Fibroblast of lung (primary cell): Measurements from ENCODE around the gene FAM13A. TPM values are rescaled to one million over a fixed set of nuclear protein-coding genes. Genes with fewer than 3 reads are reported as not detected.

ENCODE experiments used
- DNase-seq, 2 donors: peaks; one replicate each; pipeline versions ENCODE4 v3.0.0 to v3.0.0-alpha.2; 2010; ENCODE audit warnings: low read depth in 2 of 2
- H2AFZ ChIP-seq: 2 replicates; pipeline ENCODE4 v1.5.1; 2012; ENCODE audit warnings: low read length, control low read depth, inconsistent platforms
- H3K27ac ChIP-seq: 2 replicates; pipeline ENCODE4 v1.5.1; 2011; ENCODE audit warnings: low read length, control low read depth; ENCODE audit not compliant: insufficient read depth
- H3K27me3 ChIP-seq: 2 replicates; pipeline ENCODE4 v1.5.1; 2011; ENCODE audit warnings: mild to moderate bottlenecking, low read length; ENCODE audit not compliant: control insufficient read depth, insufficient read depth
- H3K36me3 ChIP-seq: 2 replicates; pipeline ENCODE4 v1.5.1; 2011; ENCODE audit warnings: low read length; ENCODE audit not compliant: control insufficient read depth, insufficient read depth
- H3K4me1 ChIP-seq: 2 replicates; pipeline ENCODE4 v1.5.1; 2011; ENCODE audit warnings: low read length; ENCODE audit not compliant: control insufficient read depth, insufficient read depth; ENCODE audit errors: extremely low read depth
- H3K4me2 ChIP-seq: 2 replicates; pipeline ENCODE4 v1.5.1; 2011; ENCODE audit warnings: low read length, control low read depth; ENCODE audit not compliant: insufficient read depth; ENCODE audit errors: extremely low read depth
- H3K4me3 ChIP-seq, 4 experiments: fragments of 200-600 bp in 1 of 4; sonication (generic) in 1 of 4; replicated peaks in 1 of 4; 2 replicates each; pipeline ENCODE4 v1.5.1; 2011 to 2016; ENCODE audit warnings: low read length in 4 of 4, low read depth in 3 of 4, mild to moderate bottlenecking in 3 of 4, control low read depth in 2 of 4, inconsistent platforms in 1 of 4, mixed read lengths in 1 of 4; ENCODE audit not compliant: insufficient read depth in 1 of 4; ENCODE audit errors: control extremely low read depth in 1 of 4
- H3K79me2 ChIP-seq: 2 replicates; pipeline ENCODE4 v1.5.1; 2012; ENCODE audit warnings: mild to moderate bottlenecking, low read length, inconsistent platforms; ENCODE audit not compliant: control insufficient read depth, insufficient read depth
- H3K9ac ChIP-seq: 2 replicates; pipeline ENCODE4 v1.5.1; 2011; ENCODE audit warnings: mild to moderate bottlenecking, low read length, control low read depth; ENCODE audit not compliant: insufficient read depth
- H3K9me3 ChIP-seq: 2 replicates; pipeline ENCODE4 v1.5.1; 2012; ENCODE audit warnings: low read depth, low read length; ENCODE audit not compliant: control insufficient read depth, insufficient read depth
- H4K20me1 ChIP-seq: 2 replicates; pipeline ENCODE4 v1.5.1; 2011; ENCODE audit warnings: low read length; ENCODE audit not compliant: control insufficient read depth, insufficient read depth; ENCODE audit errors: extremely low read depth
- CTCF ChIP-seq, 2 donors: IDR thresholded peaks in 1 of 2; conservative IDR thresholded peaks in 1 of 2; 1 replicate in 1 of 2; 2 replicates in 1 of 2; pipeline ENCODE4 v1.5.1; 2011 to 2012; ENCODE audit warnings: low read length in 2 of 2, control low read depth in 1 of 2, inconsistent platforms in 1 of 2, low read depth in 1 of 2, mild to moderate bottlenecking in 1 of 2
- EZH2 ChIP-seq: IDR thresholded peaks from 2 replicates; pipeline ENCODE4 v1.5.1; 2012; ENCODE audit warnings: low read length, control low read depth, mild to moderate bottlenecking; ENCODE audit errors: missing control alignments
- polyA plus RNA-seq, 2 donors: library from polyadenylated mRNA; depleted of rRNA in 1 of 2; stranded (reverse) in 1 of 2; unstranded in 1 of 2; fragments of >200 nt; gene quantifications; 2 replicates each; pipeline ENCODE4 v1.2.1, GENCODE V29; 2011 to 2012; ENCODE audit warnings: missing spikeins in 1 of 2
- total RNA-seq: library from RNA; depleted of rRNA; stranded (reverse); fragments of >200 nt; gene quantifications from 2 replicates; pipeline ENCODE4 v1.2.1, GENCODE V29; 2014

FAM13A gene
- total and polyA plus RNA-seq, 2 donors (not counting 1 experiment from before 2014, with no cell fraction given) = 14.3 to 23.9 TPM

DNA sequence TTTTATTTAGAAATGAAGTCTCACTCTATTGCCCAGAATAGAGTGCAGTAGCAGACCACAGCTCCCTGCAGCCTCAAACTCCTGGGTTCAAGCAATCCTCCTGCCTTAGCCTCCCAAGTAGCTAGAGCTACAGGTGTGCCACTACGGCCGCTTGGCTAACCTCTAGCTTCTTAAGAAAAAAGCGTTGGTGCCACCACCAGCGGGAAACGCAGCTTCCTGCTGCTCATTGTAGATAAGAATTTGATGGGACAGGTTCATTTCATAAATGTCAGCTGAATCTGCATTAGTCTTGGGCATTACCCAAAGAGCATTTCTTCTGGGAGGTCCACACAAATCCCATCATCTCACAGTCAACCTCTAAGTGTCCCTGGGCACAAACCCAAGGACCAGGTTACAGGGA lies 326.2 kb downstream of the FAM13A start:
- Histone ChIP-seq H3K4me1 (peaks cover 7% of the 10 kb centered on the region), H2AFZ (no peak overlapping the region), H3K36me3 (peaks cover 8% of the 10 kb centered on the region), H3K9me3 (no peaks in the 10 kb centered on the region), H3K4me2 (no peak overlapping the region), H3K79me2 (no peaks in the 10 kb centered on the region), H3K4me3 (no peak overlapping the region), H3K27ac (no peak overlapping the region), H4K20me1 (no peaks in the 10 kb centered on the region), H3K9ac (no peak overlapping the region), H3K27me3 (no peaks in the 10 kb centered on the region)
- TF ChIP-seq CTCF (conservative IDR thresholded peaks at IDR 0.05 in 1 of 2, IDR thresholded peaks at IDR 0.05 in 1 of 2; ENCODE audit: low read depth in 1 of 2, low read length in 2 of 2) = no peak
- no peak for DNase-seq

DNA sequence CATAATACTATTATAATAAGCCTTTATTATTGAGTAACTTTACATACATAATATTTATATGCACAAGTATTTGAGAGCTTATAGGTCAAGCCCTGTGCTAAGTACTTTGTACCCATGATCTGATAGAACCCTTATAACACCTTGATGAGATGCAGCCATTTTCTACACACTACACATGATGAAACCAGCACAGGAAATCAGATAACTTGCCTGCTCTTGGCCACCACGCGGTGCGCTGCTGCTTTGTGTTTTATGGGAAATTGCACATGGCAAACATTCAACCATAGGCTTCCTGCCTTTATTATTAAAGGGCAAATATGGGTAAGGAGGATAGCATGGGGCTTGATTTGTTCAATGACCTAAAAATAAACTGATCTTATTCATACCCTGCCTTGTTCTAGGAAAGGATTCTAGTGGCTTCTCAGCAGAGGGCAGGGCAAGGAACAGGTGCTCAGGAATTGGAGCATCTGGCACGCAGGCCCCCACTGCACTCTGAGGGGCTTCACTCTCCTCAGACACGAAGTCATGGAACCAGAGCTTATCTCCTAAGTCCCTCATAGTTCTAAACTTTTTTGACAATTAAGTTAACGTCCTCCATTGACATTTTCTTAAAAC lies 327.7 kb downstream of the FAM13A start:
- Histone ChIP-seq H3K4me2 (no peak overlapping the region), H4K20me1 (no peaks in the 10 kb centered on the region), H3K4me1 (peaks cover 7% of the 10 kb centered on the region), H2AFZ (no peak overlapping the region), H3K79me2 (no peaks in the 10 kb centered on the region), H3K27ac (no peak overlapping the region), H3K4me3 (no peak overlapping the region), H3K27me3 (no peaks in the 10 kb centered on the region), H3K9me3 (no peaks in the 10 kb centered on the region), H3K36me3 (peaks cover 8% of the 10 kb centered on the region), H3K9ac (no peak overlapping the region)
- no peak for TF ChIP-seq EZH2
- no peak for TF ChIP-seq CTCF (conservative IDR thresholded peaks at IDR 0.05 in 1 of 2, IDR thresholded peaks at IDR 0.05 in 1 of 2; ENCODE audit: low read depth in 1 of 2, low read length in 2 of 2)
- DNase-seq = no peak

DNA sequence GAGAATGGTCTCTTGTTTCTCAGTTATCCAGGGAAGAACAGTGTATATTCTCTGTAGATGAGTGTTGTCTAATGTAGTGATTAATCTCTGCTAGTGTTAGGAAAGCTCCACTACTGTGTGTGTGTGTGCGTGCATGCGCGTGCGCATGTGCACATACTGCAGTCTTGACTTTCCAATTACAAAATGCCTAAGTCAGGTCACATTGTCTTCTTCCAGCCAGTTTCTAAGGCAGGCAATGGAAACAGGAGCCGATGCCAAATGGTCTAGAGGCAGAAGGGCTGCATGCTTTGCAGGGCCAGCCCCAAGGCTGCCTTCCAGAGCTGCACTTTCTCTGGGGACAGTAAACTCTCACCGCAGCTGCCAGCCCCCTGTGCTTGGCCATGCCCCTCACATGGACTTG lies 328.8 kb downstream of the FAM13A start:
- no peaks in the 10 kb centered on the region for H3K9me3 ChIP-seq
- peaks cover 8% of the 10 kb centered on the region for H3K36me3 ChIP-seq
- no peak overlapping the region for H3K4me2 ChIP-seq
- DNase-seq = no peak
- no peaks in the 10 kb centered on the region for H4K20me1 ChIP-seq
- no peaks in the 10 kb centered on the region for H3K27me3 ChIP-seq
- no peak overlapping the region for H2AFZ ChIP-seq
- H3K4me1 ChIP-seq = peaks cover 7% of the 10 kb centered on the region
- H3K9ac ChIP-seq = no peak overlapping the region
- H3K79me2 ChIP-seq = no peaks in the 10 kb centered on the region
- no peak overlapping the region for H3K27ac ChIP-seq
- no peak overlapping the region for H3K4me3 ChIP-seq
- no peak for TF ChIP-seq EZH2
